Measurements from ENCODE around the gene CCL3.
A peak's percentile ranks its signal among the peaks of the same experiment; 100 is the strongest.
"Not testable (repeated sequence)": the region's sequence is repeated elsewhere in the genome, so short reads cannot be mapped to it uniquely, and the experiment has no call there.

The CCL3 gene

GRCh38 chr17:36086791-36087190 lies 3.2 kb downstream of the CCL3 start:
- DNase-seq (ENCODE audit: low read depth) = no peak
- H3K4me3 ChIP-seq (ENCODE audit: low read length) = no peak overlapping the region
- TF ChIP-seq CTCF (conservative IDR thresholded peaks at IDR 0.05; ENCODE audit: low read depth, low read length) = no peak

GRCh38 chr17:36085765-36086164 lies 4.2 kb downstream of the CCL3 start:
- no peak for DNase-seq (ENCODE audit: low read depth)
- H3K4me3 ChIP-seq (ENCODE audit: low read length) = no peak overlapping the region
- no peak for TF ChIP-seq CTCF (conservative IDR thresholded peaks at IDR 0.05; ENCODE audit: low read depth, low read length)

- not testable (repeated sequence) for H3K4me3 ChIP-seq (ENCODE audit: low read length); DNase-seq (ENCODE audit: low read depth)
Observed at GRCh38 chr17:36083691-36084090, 6.3 kb downstream of the CCL3 start.

DNA sequence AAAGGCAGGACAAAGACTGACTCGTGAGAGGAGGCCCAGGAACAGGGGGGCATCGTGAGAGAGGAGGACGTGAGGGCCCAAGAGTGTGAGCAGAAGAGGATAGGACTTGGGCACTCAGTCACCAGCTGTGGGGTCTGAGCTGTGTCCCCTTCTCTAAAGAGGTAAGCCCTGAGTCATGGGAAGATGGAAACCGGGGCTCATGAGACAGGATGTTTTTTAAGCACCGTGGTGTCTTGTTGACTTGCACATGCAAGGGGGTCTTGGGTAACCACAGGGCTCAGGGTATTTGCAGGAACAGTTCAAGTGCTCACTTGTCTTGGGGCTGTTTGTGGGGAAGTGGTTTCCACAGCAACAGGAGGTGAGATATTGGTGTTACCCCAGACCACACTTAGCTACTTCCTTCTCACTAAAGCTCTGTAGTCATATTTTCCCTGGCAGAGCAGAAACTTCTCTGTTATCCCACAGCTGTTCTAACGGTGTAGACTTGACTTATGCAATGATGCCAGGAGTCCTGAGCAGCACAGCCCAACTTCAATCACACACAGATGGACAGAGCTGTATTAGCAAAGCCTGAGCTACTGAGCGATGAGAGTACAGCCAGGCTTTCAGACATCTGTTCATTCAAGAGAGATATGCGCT lies 7.3 kb downstream of the CCL3 start:
- not testable (repeated sequence) for DNase-seq (ENCODE audit: low read depth); H3K4me3 ChIP-seq (ENCODE audit: low read length)

- H3K4me3 ChIP-seq (ENCODE audit: low read length); DNase-seq (ENCODE audit: low read depth): not testable (repeated sequence)
Observed at GRCh38 chr17:36081681-36082471, 8.1 kb downstream of the CCL3 start.

- no peak overlapping the region for H3K4me3 ChIP-seq (ENCODE audit: low read length)
- no peak for DNase-seq (ENCODE audit: low read depth)
- no peak for TF ChIP-seq CTCF (conservative IDR thresholded peaks at IDR 0.05; ENCODE audit: low read depth, low read length)
Observed at GRCh38 chr17:36074365-36074764, 15.6 kb downstream of the CCL3 start.

GRCh38 chr17:36072431-36073121 lies 17.4 kb downstream of the CCL3 start:
- H3K4me3 ChIP-seq (ENCODE audit: low read length) = no peak overlapping the region
- no peak for DNase-seq (ENCODE audit: low read depth)
- peak; percentile 73 for TF ChIP-seq CTCF (conservative IDR thresholded peaks at IDR 0.05; ENCODE audit: low read depth, low read length)

DNA sequence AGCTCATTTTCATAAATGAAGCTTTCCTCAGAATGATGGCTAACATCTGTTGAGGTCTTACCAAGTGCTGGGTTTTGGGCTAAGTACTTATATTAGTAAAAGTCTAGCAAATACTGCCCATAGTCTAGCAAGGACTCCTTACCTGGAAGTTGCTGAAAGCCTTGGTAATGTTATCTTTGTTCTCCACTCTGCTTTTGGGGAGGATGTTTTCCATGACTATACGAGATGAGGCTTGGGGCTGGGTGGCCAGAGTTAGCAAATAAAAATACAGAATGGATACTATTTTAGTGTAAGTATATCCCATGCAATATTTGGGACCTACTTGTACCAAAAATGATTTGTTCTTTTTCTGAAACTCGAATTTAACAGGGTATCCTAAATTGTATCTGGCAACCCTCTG lies 18.2 kb downstream of the CCL3 start:
- no peak for TF ChIP-seq CTCF (conservative IDR thresholded peaks at IDR 0.05; ENCODE audit: low read depth, low read length)
- no peak overlapping the region for H3K4me3 ChIP-seq (ENCODE audit: low read length)
- no peak for DNase-seq (ENCODE audit: low read depth)
